Ovary (tissue), 3 donors: ENCODE results near the gene PPP2R2C.

Experiments used
- EP300 ChIP-seq: sonication (generic); formaldehyde crosslinking; IDR thresholded peaks from one replicate; pipeline ENCODE4 v1.6.1; 2017; ENCODE audit warnings: antibody characterized with exemption
- POLR2A ChIP-seq: fragments of 450-650 bp; IDR thresholded peaks from one replicate; pipeline ENCODE4 v1.6.1; 2017; ENCODE audit warnings: antibody characterized with exemption, mild to moderate bottlenecking, moderate library complexity
- TF ChIP-seq, protein P1 (sequence below), 3 donors: fragments of 450-650 bp in 2 of 3; fragments of 200-600 bp in 1 of 3; IDR thresholded peaks; one replicate each; pipeline versions ENCODE4 v1.5.1 to v1.8.0; 2016 to 2022; ENCODE audit warnings: antibody characterized with exemption in 3 of 3, mild to moderate bottlenecking in 1 of 3
- donor health status: DM: no; HTN: no; CAD: no.

DNA sequence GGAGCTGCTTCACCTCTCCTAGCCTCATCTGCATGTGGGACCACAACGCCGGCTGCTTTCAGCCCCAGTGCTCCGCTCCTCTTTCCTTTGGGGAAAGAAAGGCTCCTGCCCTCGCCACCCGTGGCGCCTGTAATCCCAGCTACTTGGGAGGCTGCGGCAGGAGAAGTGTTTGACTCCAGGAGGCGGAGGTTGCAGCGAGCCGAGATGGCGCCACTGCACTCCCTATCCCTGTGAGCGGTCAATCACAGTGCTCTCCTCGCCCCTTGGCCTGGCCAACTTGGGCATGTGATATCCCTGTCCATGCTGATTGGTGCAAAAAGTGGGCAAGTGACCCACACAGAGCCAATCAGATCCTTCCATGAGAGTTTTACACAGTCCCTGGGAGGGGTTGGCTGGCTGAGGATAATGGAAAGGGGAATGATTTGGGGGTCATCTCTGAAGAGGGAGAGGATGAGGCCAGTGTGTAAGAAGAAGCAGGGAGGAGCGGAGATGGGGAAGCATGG, 146.6 kb downstream of the PPP2R2C start:
- TF ChIP-seq, protein P1, sequence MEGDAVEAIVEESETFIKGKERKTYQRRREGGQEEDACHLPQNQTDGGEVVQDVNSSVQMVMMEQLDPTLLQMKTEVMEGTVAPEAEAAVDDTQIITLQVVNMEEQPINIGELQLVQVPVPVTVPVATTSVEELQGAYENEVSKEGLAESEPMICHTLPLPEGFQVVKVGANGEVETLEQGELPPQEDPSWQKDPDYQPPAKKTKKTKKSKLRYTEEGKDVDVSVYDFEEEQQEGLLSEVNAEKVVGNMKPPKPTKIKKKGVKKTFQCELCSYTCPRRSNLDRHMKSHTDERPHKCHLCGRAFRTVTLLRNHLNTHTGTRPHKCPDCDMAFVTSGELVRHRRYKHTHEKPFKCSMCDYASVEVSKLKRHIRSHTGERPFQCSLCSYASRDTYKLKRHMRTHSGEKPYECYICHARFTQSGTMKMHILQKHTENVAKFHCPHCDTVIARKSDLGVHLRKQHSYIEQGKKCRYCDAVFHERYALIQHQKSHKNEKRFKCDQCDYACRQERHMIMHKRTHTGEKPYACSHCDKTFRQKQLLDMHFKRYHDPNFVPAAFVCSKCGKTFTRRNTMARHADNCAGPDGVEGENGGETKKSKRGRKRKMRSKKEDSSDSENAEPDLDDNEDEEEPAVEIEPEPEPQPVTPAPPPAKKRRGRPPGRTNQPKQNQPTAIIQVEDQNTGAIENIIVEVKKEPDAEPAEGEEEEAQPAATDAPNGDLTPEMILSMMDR (IDR thresholded peaks at IDR 0.05) = no peak
- no peak for TF ChIP-seq EP300
- no peak for TF ChIP-seq POLR2A
